Activated T-cell treated with anti-CD3 and anti-CD28 coated beads, Interleukin-2, amount 50 U/mL, for 72 hours (primary cell): ENCODE results near the gene SORL1. TPM values are rescaled to one million over a fixed set of nuclear protein-coding genes. Genes with fewer than 3 reads are reported as not detected.

Source experiments
- ATAC-seq, 2 donors: fragments of 150-1000 bp; cut with Tn5 transposase; replicated peaks in 1 of 2; 2 replicates each; pipeline ENCODE4 v1.10.0; 2021; ENCODE audit warnings: moderate library complexity in 2 of 2, mild to moderate bottlenecking in 1 of 2
- DNase-seq, 2 donors: peaks; one replicate each; pipeline ENCODE4 v3.0.0; 2021 to 2022; ENCODE audit warnings: mixed read lengths in 1 of 2
- H3K27ac Mint-ChIP-seq: one replicate; pipeline ENCODE4 v1.8.0; 2022; ENCODE audit warnings: mild to moderate bottlenecking, moderate library complexity, mixed read lengths
- H3K27me3 Mint-ChIP-seq: one replicate; pipeline ENCODE4 v1.8.0; 2022; ENCODE audit warnings: low read depth, mixed read lengths
- H3K36me3 Mint-ChIP-seq, 2 donors: one replicate each; pipeline ENCODE4 v1.8.0; 2022; ENCODE audit warnings: mixed read lengths in 2 of 2, mild to moderate bottlenecking in 1 of 2; ENCODE audit not compliant: insufficient read depth in 2 of 2
- H3K4me1 Mint-ChIP-seq: one replicate; pipeline ENCODE4 v1.8.0; 2022; ENCODE audit warnings: low read depth, mixed read lengths
- H3K4me3 Mint-ChIP-seq, 2 donors: one replicate each; pipeline ENCODE4 v1.8.0; 2022; ENCODE audit warnings: mild to moderate bottlenecking in 2 of 2, mixed read lengths in 2 of 2, moderate library complexity in 2 of 2
- H3K9me3 Mint-ChIP-seq, 2 donors: one replicate each; pipeline ENCODE4 v1.8.0; 2022; ENCODE audit warnings: mixed read lengths in 2 of 2
- total RNA-seq, 2 donors: library from RNA; stranded (reverse); gene quantifications; one replicate each; pipeline ENCODE4 v1.2.3, GENCODE V29; 2022

Gene SORL1
- total RNA-seq, 2 donors from 2014 or later, result 66.3 to 80.0 TPM

DNA sequence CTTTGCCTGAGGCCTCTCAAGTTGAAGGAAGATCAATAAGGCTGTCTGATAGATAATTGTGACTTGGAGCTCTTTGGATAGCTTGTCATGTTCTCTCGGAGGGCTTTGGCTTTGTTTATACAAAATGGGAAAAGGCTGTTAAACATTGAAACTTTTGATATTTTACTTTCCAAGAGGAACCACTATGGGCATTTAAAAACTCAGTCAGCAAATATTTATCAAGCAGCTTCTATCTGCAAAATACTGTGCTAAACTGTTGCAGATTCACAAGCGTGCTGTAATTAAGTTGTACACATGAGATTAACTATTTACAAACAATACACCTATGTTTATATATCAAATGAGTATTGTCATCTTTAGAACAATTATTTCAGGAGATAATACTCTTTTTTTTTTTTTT lies 34.5 kb upstream of the SORL1 start:
- H3K36me3 Mint-ChIP-seq, result no peaks in the 10 kb centered on the region
- ATAC-seq (no peak), DNase-seq (no peak)
- peaks cover 79% of the 10 kb centered on the region for H3K4me1 Mint-ChIP-seq
- no peaks in the 10 kb centered on the region for H3K27me3 Mint-ChIP-seq
- peak overlapping the region; percentile 50 for H3K27ac Mint-ChIP-seq
- H3K4me3 Mint-ChIP-seq, result peak overlapping the region; percentile 52 to 56
- no peaks in the 10 kb centered on the region for H3K9me3 Mint-ChIP-seq

DNA sequence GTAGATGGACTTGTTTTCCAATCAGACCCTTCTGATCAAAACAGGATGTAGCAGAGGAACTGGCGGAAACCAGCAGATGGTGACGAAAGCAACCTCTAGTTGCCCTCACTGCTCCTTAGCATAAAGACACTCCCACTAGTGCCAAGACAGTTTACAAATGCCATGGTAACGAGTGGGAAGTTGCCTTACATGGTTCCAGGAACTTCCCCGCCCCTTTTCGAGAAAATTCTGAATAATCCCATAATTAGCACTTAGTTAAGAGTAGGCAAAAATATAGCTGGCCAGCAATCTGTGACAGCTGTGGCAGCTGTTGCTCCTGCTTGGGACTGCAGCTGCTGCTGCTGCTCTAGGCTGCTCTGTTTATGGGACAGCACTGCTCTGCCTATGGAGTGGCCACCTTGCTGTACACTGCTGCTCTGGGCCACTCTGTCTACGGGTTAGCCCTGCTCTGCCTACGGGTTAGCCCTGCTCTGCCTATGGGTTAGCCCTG lies 33.4 kb upstream of the SORL1 start:
- Mint-ChIP-seq H3K9me3 (no peaks in the 10 kb centered on the region), H3K36me3 (no peaks in the 10 kb centered on the region), H3K27ac (no peak overlapping the region), H3K27me3 (no peaks in the 10 kb centered on the region), H3K4me3 (peak overlapping the region in 1 of 2 donors; percentile 29), H3K4me1 (peaks cover 84% of the 10 kb centered on the region)
- peak in 1 of 2 donors; percentile 35 for DNase-seq
- ATAC-seq, result peak; percentile 31 to 58

DNA sequence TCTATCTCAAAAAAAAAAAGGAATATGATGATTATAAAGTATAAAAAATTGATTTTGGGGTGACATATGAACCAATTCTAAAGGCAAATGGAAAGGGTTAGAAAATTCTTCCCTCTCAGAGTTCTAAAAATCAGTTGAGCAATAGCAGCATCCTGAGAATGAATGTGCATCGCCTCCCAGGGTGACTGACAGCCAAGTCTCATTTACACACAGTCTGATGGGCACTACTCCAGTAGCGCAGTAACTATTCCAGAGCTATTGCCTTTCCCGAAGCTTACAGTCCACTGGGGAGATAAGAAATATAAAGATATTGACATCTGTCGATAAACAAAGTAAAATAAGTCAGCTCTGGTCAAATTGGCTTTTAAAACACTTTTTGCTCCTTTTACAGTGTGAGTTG lies 32.3 kb upstream of the SORL1 start:
- no peaks in the 10 kb centered on the region for H3K9me3 Mint-ChIP-seq
- peaks cover 95% of the 10 kb centered on the region for H3K4me1 Mint-ChIP-seq
- H3K27ac Mint-ChIP-seq, result no peak overlapping the region
- no peaks in the 10 kb centered on the region for H3K36me3 Mint-ChIP-seq
- DNase-seq (no peak), ATAC-seq (no peak)
- peak overlapping the region in 1 of 2 donors; percentile 57 for H3K4me3 Mint-ChIP-seq
- no peaks in the 10 kb centered on the region for H3K27me3 Mint-ChIP-seq

DNA sequence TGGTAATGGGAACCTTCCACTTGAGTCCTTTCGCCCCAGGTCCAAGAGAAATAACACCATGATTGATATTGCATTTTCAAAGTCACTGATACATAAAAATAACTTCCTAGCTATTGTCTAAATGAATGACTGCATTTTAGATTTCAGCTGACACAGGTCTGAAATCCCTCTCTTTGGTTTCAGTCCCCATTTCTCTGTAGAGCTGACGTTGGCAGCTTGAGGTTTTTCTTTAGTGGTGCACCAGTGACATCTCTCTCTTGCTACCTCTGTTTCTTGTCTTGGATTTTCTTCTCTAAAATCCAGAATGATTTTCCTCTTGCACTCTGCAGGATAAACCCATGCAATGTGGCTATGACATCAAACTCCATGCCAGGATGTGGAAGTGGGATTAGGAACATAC lies 31.7 kb upstream of the SORL1 start:
- Mint-ChIP-seq H3K36me3 (no peaks in the 10 kb centered on the region), H3K4me3 (peak overlapping the region; percentile 13 to 57), H3K9me3 (peaks cover 0 to 3% of the 10 kb centered on the region in 2 donors), H3K4me1 (peaks cover 95% of the 10 kb centered on the region), H3K27ac (peak overlapping the region; percentile 41), H3K27me3 (no peaks in the 10 kb centered on the region)
- ATAC-seq, result peak in 1 of 2 donors; percentile 54
- DNase-seq, result no peak

DNA sequence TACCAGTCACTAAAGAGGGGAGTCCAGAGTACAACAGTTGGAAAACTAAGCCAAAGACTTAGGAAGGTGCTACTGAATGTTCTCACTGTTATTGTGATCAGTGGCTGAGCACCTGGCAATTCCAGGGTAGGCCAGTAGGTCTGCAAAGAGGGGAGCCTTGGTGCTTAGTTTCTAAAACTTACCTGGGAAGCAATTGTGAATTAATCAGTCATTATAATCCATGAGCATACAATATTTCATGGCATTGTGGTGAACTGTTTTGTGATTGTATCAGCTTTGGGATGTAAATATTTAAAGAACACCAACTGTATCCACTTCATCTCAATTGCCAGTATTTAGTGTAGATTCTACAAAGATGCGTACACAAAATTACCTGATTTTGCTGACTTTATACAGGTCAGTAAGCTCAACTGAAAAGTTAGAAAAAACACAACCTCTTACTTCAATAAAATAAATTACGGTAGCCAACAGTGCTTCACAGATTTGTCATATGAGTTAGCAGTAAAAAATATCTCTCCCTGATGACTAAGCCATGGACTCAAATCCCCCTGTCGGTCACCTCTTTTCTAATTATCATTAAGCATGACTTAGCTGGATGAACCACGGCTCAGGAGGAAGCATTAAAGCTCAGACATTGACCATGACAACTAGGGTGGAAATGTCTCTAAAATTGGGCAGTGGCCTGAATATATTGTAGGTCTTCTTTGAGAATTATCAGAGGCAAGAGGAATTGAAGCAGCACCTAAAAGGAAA lies 30.8 kb upstream of the SORL1 start:
- ATAC-seq (no peak), DNase-seq (no peak)
- H3K4me1 Mint-ChIP-seq, result peaks cover 93% of the 10 kb centered on the region
- peaks cover 0 to 3% of the 10 kb centered on the region in 2 donors for H3K9me3 Mint-ChIP-seq
- H3K27ac Mint-ChIP-seq, result no peak overlapping the region
- H3K36me3 Mint-ChIP-seq, result peaks cover 0 to 2% of the 10 kb centered on the region in 2 donors
- no peaks in the 10 kb centered on the region for H3K27me3 Mint-ChIP-seq
- peak overlapping the region in 1 of 2 donors; percentile 5 for H3K4me3 Mint-ChIP-seq

DNA sequence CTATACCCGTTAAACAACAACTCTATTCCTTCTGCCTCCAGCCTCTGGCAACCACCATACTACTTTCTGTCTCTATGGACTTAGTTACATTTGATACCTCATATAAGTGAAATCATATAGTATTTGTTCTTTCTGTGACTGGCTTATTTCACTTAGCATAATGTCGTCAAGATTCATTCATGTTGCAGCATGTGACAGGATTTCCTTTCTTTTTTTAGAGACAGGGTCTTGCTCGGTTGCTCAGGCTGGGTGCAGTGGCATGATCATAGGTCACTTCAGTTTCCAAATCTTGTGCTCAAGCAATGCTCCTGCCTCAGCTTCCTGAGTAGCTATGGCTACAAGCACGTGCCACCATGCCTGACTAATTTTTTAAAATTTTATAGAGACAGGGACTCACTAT lies 29.4 kb upstream of the SORL1 start:
- H3K27ac Mint-ChIP-seq, result no peak overlapping the region
- DNase-seq, result no peak
- H3K27me3 Mint-ChIP-seq, result no peaks in the 10 kb centered on the region
- ATAC-seq, result peak in 1 of 2 donors; percentile 14
- peaks cover 0 to 3% of the 10 kb centered on the region in 2 donors for H3K9me3 Mint-ChIP-seq
- peak overlapping the region; percentile 4 to 60 for H3K4me3 Mint-ChIP-seq
- peaks cover 0 to 2% of the 10 kb centered on the region in 2 donors for H3K36me3 Mint-ChIP-seq
- H3K4me1 Mint-ChIP-seq, result peaks cover 88% of the 10 kb centered on the region

DNA sequence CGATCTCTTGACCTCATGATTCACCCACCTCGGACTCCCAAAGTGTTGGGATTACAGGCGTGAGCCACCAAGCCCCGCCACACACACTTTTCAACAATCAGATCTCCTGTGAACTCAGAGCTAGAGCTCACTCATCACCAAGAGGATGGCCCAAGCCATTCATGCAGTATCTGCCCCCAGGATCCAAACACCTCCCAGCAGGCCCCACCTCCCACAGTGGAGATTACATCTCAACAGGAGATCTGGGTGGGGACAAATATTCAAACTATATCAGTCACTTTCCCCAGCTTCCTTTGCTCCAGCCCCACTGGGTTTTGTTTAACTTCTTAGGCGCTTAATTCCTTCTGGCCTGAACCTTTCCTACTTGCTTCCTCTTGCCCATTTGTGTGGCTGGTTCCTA lies 26.3 kb upstream of the SORL1 start:
- H3K4me3 Mint-ChIP-seq, result no peak overlapping the region
- ATAC-seq (no peak), DNase-seq (no peak)
- peaks cover 11% of the 10 kb centered on the region for H3K27me3 Mint-ChIP-seq
- H3K4me1 Mint-ChIP-seq, result peaks cover 56% of the 10 kb centered on the region
- peaks cover 0 to 3% of the 10 kb centered on the region in 2 donors for H3K9me3 Mint-ChIP-seq
- H3K27ac Mint-ChIP-seq, result no peak overlapping the region
- peaks cover 0 to 2% of the 10 kb centered on the region in 2 donors for H3K36me3 Mint-ChIP-seq

DNA sequence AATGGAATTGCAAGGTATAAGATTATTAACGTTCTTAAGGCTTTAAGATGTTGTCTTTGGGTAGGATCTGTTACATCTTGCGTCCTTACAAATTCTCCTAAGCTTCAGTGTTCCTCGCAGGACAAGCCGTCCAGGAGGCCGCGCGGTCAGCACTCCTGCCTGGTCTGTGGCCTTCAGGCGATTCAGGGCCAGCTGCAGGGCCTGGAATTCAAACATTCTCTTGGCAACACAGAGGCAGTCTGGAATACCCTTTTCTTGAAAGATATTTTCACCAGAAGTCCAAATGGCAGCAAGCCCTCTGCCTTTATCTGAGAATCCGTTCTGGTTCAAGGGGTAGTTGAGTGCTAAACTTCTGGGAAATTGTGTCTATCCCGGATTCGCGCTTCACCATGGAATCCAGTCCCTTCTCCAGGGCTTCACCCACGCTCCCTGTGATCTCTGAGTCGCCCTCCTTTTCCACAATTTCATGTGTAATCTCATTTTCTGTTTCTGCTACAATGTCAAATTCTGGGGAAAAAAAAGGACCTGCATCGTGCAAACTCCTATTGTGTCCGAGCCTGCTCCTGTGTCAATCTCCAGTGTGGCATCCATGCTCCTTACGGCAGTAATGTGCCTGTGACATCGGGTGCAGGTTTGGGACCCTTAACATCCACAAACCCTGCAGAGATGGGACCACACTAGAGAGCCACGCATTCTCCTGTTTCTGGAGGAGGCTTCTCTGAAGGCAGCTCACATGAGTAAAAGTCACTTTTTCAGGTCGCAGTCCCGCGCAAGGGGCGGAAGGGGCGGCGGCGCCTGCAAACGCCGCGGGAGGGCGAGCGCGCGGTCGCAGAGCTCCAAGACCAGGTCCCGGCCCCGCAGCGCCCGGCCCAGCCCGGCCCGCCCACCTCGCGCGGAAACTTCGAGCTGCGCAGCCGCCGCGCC lies 25.4 kb upstream of the SORL1 start:
- Mint-ChIP-seq H3K4me3 (peak overlapping the region; percentile 64 to 77), H3K27ac (no peak overlapping the region), H3K36me3 (peaks cover 0 to 2% of the 10 kb centered on the region in 2 donors), H3K4me1 (peaks cover 51% of the 10 kb centered on the region), H3K9me3 (peaks cover 0 to 3% of the 10 kb centered on the region in 2 donors), H3K27me3 (peaks cover 11% of the 10 kb centered on the region)
- ATAC-seq, result peak; percentile 80 to 87
- peak; percentile 62 to 67 for DNase-seq

DNA sequence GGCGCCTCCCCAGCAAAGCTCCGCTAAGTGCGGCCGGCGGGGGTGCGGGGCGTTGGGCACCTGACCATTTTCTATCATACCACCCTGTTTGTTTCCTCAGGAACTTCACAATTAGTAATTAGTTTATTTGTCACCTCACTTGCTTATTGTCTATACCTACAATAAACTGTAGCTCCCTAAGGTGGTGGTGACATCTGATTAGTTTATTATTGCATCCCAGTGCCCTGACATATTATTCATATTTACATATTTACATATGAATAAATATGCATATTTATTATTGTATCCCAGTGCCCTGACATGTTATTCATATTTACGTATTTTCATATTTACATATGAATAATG lies 24.7 kb upstream of the SORL1 start:
- ATAC-seq, result no peak

DNA sequence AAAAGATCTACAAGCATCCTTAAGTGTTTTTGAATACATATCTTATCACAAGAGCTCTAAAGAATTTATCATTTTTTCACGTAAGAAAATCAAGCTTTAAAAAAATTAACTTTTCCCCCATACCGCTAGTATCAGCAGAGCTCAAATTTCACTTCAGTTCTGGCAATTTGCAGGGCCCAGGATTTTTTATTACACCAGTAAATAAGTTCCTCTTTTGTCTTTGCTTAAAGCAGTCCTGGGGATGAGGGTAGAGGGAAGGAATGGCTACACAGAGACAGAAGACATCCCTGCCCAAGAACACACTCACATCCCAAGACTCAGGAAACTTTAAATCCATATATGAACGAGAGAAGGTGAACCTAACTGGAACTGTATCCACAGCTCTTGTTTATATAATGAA lies 22.6 kb upstream of the SORL1 start:
- Mint-ChIP-seq H3K27me3 (peaks cover 11% of the 10 kb centered on the region), H3K9me3 (peaks cover 0 to 3% of the 10 kb centered on the region in 2 donors), H3K4me1 (peaks cover 35% of the 10 kb centered on the region), H3K36me3 (peaks cover 0 to 2% of the 10 kb centered on the region in 2 donors), H3K27ac (no peak overlapping the region), H3K4me3 (no peak overlapping the region)
- ATAC-seq (no peak), DNase-seq (no peak)

More for the DNA sequence above, 24.7 kb upstream of the SORL1 start:
- no peak for DNase-seq
- Mint-ChIP-seq H3K27ac (no peak overlapping the region), H3K4me3 (peak overlapping the region; percentile 39 to 46), H3K4me1 (peaks cover 51% of the 10 kb centered on the region), H3K9me3 (peaks cover 0 to 3% of the 10 kb centered on the region in 2 donors), H3K36me3 (peaks cover 0 to 2% of the 10 kb centered on the region in 2 donors), H3K27me3 (peaks cover 11% of the 10 kb centered on the region)

DNA sequence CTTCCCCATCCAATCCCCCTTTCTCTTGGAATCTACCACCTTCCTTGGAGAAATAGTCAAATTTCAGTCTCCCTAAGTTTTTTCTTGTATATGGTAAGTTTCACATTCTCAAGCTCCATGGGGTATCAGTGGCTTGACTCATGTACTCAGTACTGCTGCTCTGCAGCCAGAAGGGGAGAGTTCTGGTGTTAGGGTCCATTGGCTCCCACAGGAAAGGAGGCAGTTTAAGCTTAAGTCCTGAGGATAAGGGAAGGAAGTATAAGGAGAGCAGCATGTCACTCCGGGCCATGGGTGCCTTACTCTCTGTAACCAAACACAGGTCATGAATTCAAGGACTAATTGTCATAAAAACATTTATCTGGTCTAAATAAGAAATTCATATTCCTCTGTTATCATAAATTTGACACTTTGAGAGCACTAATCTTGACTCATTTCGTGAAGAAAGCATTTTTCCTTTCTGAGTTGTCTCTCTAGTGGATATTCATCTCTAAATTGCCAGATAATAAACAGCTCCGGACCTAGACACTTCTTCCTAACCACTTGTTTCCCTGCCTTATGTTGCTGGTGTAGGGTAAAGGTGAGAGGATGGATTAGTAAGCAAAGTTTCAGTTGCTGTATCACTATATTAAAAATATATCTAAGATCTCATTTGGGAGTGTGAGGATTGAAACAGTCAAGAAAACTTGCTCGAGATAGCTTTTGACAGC lies 20.1 kb upstream of the SORL1 start:
- ATAC-seq (peak; percentile 89 to 92), DNase-seq (no peak)
- Mint-ChIP-seq H3K27ac (peak overlapping the region; percentile 5), H3K4me1 (peaks cover 42% of the 10 kb centered on the region), H3K9me3 (no peaks in the 10 kb centered on the region), H3K27me3 (peaks cover 11% of the 10 kb centered on the region), H3K4me3 (peak overlapping the region; percentile 38 to 60), H3K36me3 (no peaks in the 10 kb centered on the region)

DNA sequence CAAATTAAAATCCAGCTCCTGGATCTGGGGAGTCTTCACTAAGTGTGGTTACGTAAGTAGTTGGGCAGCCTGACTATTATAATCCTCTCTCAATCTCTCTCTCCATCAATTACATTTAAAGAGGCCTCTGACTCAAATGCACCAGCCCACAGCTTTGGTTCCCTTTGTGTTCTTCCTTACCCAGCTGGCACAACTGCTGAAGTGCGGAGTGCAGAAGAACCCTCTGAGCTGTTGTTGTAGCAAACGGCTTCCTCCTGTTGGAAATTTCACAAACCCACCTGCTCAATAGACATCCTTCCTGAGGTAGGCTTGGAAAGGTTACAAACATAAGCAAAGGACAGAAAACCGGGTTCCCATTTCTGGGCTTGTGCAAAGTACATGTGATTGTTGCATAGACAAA lies 17.0 kb upstream of the SORL1 start:
- H3K4me1 Mint-ChIP-seq, result peaks cover 58% of the 10 kb centered on the region

More for the DNA sequence above, 17.0 kb upstream of the SORL1 start:
- DNase-seq (no peak), ATAC-seq (no peak)
- Mint-ChIP-seq H3K27ac (no peak overlapping the region), H3K36me3 (no peaks in the 10 kb centered on the region), H3K27me3 (no peaks in the 10 kb centered on the region), H3K9me3 (no peaks in the 10 kb centered on the region), H3K4me3 (no peak overlapping the region)
